OCI-LY1 (cell line): ENCODE data around the gene UACA.

Source experiments
- EZH2 ChIP-seq: fragments of 200-600 bp; sonication (generic), shearing (Covaris generic); IDR thresholded peaks from 2 replicates; pipeline ENCODE4 v1.8.0; 2017; ENCODE audit warnings: borderline replicate concordance, mixed run types, mild to moderate bottlenecking, antibody characterized with exemption, low read length, moderate library complexity, mixed read lengths
- TF ChIP-seq, protein P1 (sequence below): fragments of 200-600 bp; sonication (generic), shearing (Covaris generic); IDR thresholded peaks from 2 replicates; pipeline ENCODE4 v1.5.1; 2017; ENCODE audit warnings: mild to moderate bottlenecking, antibody characterized with exemption, low read length, moderate library complexity, mixed read lengths

DNA sequence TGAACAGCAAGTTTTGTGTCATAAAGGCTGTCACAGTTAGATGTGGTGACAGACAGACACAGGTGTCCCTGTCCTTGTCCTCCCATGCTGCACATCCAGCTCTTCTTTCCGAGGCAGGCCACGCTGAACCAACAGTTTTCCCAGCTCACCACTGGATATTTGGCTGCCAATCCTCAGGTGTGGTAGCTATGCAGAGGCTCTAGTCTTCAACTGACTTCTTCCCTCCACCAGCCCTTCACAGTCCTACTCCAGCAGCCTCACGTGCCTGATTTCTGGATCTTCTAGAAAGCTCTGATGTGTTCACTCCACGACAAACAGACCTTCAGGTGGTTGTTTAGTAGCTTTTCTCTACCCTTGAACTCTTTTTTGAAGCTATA lies 145.5 kb downstream of the UACA start:
- TF ChIP-seq EZH2, result no peak
- TF ChIP-seq, protein P1, sequence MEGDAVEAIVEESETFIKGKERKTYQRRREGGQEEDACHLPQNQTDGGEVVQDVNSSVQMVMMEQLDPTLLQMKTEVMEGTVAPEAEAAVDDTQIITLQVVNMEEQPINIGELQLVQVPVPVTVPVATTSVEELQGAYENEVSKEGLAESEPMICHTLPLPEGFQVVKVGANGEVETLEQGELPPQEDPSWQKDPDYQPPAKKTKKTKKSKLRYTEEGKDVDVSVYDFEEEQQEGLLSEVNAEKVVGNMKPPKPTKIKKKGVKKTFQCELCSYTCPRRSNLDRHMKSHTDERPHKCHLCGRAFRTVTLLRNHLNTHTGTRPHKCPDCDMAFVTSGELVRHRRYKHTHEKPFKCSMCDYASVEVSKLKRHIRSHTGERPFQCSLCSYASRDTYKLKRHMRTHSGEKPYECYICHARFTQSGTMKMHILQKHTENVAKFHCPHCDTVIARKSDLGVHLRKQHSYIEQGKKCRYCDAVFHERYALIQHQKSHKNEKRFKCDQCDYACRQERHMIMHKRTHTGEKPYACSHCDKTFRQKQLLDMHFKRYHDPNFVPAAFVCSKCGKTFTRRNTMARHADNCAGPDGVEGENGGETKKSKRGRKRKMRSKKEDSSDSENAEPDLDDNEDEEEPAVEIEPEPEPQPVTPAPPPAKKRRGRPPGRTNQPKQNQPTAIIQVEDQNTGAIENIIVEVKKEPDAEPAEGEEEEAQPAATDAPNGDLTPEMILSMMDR, result no peak
